ENCODE data around the gene CD248.

CD248 gene

GRCh38 chr11:66288671-66289547 lies 27.9 kb downstream of the CD248 start, which contains the start of gene YIF1A:
TSS of gene YIF1A (minus strand) at chr11:66289143. CDS start at chr11:66288985, 158 bp downstream.
- DNase-seq (ENCODE audit: insufficient read length) (peak; percentile 100), FAIRE-seq (peak; percentile 100)
- TF ChIP-seq TAF1 (IDR thresholded peaks at IDR 0.05; ENCODE audit: borderline replicate concordance, low read depth, low read length), result 0 out of 2 replicates have a peak, but pooled peaks have one; percentile 27
- peak; percentile 71 for TF ChIP-seq POLR2AphosphoS5 (IDR thresholded peaks at IDR 0.05; ENCODE audit: low read depth, low read length)
- peak; percentile 89 for TF ChIP-seq POLR2A (IDR thresholded peaks at IDR 0.05; ENCODE audit: low read depth, low read length)

DNA sequence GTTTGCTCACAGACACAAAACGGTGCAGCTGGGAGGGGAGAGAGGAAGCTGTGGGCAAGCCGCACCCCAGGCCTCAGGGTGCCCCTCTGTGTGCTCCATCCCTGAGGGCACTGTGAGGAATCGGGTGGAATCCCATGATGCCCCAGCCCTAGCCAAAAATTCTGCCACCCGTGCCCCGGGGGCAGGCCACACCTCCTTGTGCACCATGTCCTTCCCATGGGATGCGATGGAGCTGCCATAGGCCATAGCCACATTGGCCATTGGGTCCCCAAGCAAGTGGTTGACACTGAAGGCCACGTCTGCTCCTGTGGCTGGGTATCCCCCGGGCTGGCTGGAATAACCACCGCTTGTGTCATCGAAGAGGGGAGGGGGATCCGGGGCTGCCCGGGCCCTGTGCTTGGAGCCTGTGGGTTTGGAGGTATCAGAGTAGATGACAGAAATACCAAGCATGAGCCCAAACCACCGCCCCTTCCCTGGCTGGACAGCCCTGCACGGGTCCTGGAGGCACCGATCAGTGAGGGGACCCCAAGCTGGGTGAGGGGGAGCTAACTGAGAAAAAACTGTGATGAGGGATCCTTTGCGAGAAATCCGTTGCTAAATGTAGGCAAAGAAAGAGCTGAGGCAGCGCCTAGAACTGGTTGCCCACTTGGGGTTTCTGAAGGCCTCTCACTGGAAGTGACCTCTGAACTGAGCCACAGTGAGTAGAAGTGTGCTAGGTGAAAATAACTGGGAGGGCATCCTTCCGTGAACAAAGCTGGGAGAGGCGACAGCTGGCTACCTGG lies 28.8 kb downstream of the CD248 start:
- DNase-seq (ENCODE audit: insufficient read length), result no peak
- FAIRE-seq, result no peak
- TF ChIP-seq POLR2A (IDR thresholded peaks at IDR 0.05; ENCODE audit: low read depth, low read length), result no peak

GRCh38 chr11:66287211-66287888 lies 29.5 kb downstream of the CD248 start:
- DNase-seq (ENCODE audit: insufficient read length), result no peak
- no peak for TF ChIP-seq TAF1 (IDR thresholded peaks at IDR 0.05; ENCODE audit: borderline replicate concordance, low read depth, low read length)
- no peak for TF ChIP-seq POLR2AphosphoS5 (IDR thresholded peaks at IDR 0.05; ENCODE audit: low read depth, low read length)
- TF ChIP-seq POLR2A (IDR thresholded peaks at IDR 0.05; ENCODE audit: low read depth, low read length), result no peak
- peak; percentile 40 for FAIRE-seq

GRCh38 chr11:66286699-66287098 lies 30.1 kb downstream of the CD248 start:
- DNase-seq (ENCODE audit: insufficient read length), result no peak
- TF ChIP-seq POLR2A (IDR thresholded peaks at IDR 0.05; ENCODE audit: low read depth, low read length), result no peak
- TF ChIP-seq TAF1 (IDR thresholded peaks at IDR 0.05; ENCODE audit: borderline replicate concordance, low read depth, low read length), result no peak
- TF ChIP-seq POLR2AphosphoS5 (IDR thresholded peaks at IDR 0.05; ENCODE audit: low read depth, low read length), result no peak
- FAIRE-seq, result no peak

GRCh38 chr11:66285250-66285947 lies 31.4 kb downstream of the CD248 start:
- DNase-seq (ENCODE audit: insufficient read length) (no peak), FAIRE-seq (no peak)
- TF ChIP-seq POLR2A (IDR thresholded peaks at IDR 0.05; ENCODE audit: low read depth, low read length) (no peak), TAF1 (IDR thresholded peaks at IDR 0.05; ENCODE audit: borderline replicate concordance, low read depth, low read length) (no peak), POLR2AphosphoS5 (IDR thresholded peaks at IDR 0.05; ENCODE audit: low read depth, low read length) (no peak)

DNA sequence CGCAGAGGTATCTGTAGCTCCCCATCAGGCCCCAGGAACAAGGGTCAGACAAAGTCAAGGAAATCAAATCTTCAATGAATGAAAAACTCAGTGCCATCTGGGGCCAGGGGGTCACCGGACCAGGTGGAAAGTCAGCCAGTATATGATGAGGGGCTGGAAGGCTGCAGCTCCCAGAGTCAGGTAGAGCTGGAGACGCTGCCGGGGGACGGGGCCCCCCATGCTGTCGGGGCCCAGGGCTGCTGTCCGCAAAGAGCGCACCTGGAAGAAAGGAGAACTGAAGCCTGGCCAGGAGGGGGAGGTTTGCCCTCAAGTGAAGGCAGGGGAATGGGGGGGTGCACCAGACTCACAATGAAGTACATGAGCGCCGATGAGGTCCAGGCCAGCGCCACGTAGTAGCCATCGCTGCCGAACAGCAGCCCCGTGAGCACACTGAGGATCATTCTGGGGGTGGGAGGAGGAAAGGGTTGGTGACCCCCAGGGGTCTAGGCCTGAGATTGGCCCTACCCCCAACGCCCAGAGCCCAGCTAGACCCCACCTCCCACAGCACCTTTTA lies 32.2 kb downstream of the CD248 start:
- FAIRE-seq (no peak), DNase-seq (ENCODE audit: insufficient read length) (no peak)
- TF ChIP-seq POLR2AphosphoS5 (IDR thresholded peaks at IDR 0.05; ENCODE audit: low read depth, low read length) (no peak), POLR2A (IDR thresholded peaks at IDR 0.05; ENCODE audit: low read depth, low read length) (no peak), TAF1 (IDR thresholded peaks at IDR 0.05; ENCODE audit: borderline replicate concordance, low read depth, low read length) (no peak)

DNA sequence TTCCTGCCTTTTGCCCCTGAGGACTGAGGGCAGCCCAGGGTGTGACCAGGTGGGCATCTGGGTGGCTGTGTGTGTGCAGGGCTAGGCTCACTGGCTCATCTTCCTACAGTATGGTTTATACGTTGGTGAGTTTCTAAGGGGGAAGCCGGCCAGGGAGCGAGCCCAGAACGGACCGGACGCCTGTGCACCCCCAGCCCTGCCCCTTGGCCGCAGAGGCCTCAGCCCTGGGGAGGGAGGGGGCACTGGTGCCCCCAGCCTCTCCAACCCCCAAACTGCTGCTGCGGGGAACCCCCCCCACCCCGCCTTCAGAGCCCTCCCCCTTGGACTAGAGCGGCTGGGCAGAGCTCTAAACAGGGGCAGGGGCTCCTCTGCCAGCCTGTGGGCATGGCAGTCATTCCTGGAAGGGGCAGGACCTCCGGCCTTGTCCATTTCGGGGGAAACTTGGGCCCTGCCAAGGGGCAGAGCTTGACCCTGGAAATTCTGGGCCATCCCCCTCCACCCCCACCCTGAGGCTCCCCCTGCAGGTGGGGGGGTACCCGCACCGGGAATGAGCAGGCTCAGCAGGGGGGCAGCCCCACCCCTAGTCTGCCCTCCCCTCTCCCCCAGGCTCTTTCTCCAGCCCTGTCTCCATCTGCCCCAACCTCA lies 33.3 kb downstream of the CD248 start:
- FAIRE-seq (no peak), DNase-seq (ENCODE audit: insufficient read length) (no peak)
- TF ChIP-seq POLR2A (IDR thresholded peaks at IDR 0.05; ENCODE audit: low read depth, low read length), result no peak

DNA sequence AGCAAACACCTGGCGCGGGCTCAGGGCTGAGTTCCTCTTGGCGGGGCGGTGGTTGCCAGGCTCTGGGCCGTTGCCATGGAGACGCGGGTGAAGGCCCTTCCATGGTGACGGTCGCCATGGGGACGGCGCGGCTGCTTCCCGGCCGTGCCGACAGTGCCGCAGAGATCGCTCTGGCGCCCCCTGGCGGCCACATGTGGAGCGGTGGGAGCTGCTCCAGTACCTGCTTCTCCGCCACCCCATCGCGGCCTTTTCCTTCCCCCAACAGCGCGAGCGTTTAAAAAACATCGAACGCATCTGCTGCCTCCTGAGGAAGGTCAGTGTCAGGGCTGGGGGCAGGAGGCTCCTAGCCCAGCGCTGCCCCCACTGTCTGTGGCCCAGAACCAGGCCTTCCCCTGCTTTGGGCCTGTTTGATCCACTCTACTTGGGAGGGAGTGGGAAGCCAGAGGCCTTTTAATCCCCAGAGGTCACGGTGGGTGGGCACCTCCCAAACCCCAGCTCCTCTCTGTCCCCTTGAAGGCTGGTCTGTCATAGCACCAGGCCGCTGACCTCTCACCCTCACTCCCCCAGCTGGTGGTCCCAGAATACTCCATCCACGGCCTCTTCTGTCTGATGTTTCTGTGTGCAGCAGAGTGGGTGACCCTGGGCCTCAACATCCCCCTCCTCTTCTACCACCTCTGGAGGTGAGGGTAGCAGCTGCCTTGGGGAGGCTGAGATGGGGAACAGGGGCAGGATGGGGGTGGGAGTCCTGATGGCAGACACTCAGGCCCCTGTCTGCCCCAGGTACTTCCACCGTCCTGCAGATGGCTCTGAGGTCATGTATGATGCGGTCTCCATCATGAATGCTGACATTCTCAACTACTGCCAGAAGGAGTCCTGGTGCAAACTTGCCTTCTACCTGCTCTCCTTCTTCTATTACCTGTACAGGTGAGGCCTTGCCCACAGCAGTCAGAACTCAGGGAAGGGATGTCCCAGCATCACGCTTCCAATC lies 34.1 kb downstream of the CD248 start:
- peak; percentile 42; the same call in 1 of the 2 replicates for TF ChIP-seq POLR2A (IDR thresholded peaks at IDR 0.05; ENCODE audit: low read depth, low read length)
- no peak for TF ChIP-seq POLR2AphosphoS5 (IDR thresholded peaks at IDR 0.05; ENCODE audit: low read depth, low read length)
- DNase-seq (ENCODE audit: insufficient read length), result peak; percentile 100
- peak; percentile 100 for FAIRE-seq

DNA sequence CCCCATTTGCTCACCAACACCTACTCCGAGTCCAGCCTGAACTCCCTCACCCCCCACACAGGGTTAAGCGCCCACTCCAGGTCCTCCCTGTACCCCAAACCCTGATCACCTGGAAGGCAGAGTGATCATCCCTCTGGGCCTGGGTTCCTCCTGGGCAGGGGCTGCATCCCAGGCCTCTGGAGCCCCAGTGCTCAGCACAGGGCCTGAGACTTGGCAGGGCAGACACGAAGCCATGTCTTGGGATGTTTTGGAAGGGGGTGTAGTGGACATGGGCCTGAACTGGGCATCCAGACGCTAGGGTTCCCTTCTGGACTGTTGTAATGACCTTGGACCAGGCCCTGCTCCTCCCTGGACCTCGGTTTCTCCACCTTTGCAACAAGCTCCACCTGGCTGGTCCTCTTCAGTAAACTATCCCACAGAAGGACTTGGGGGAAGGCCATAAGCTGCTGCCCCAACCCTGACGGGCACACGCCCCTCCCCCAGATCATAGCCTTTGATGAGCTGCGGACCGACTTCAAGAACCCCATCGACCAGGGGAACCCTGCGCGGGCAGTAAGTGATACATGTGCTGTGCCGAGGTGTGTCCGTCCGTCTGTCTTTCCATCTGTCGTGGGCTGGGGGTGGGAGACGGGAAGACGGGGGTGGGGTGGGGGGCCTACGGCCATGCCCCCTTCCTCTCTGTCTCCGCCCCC lies 34.9 kb downstream of the CD248 start:
- no peak for DNase-seq (ENCODE audit: insufficient read length)
- FAIRE-seq, result no peak
- no peak for TF ChIP-seq TAF1 (IDR thresholded peaks at IDR 0.05; ENCODE audit: borderline replicate concordance, low read depth, low read length)
- no peak for TF ChIP-seq POLR2A (IDR thresholded peaks at IDR 0.05; ENCODE audit: low read depth, low read length)
- no peak; the same call in 1 of the 2 replicates for TF ChIP-seq POLR2AphosphoS5 (IDR thresholded peaks at IDR 0.05; ENCODE audit: low read depth, low read length)

Measured in GM12892 (cell line).